Fibroblast of the aortic adventitia (primary cell): ENCODE data around the gene RAP1GAP2. TPM values are rescaled to one million over a fixed set of nuclear protein-coding genes. Genes with fewer than 3 reads are reported as not detected.

ENCODE experiments used
- DNase-seq: peaks from one replicate; pipeline ENCODE4 v3.0.0-alpha.2; 2010; ENCODE audit warnings: low read depth
- H3K4me3 ChIP-seq: 2 replicates; pipeline ENCODE4 v1.5.1; 2011; ENCODE audit warnings: low read depth, mild to moderate bottlenecking, control low read depth, low read length, moderate library complexity
- total RNA-seq: library from RNA; depleted of rRNA; stranded (reverse); fragments of >200 nt; gene quantifications from 2 replicates; pipeline ENCODE4 v1.2.3, GENCODE V29; 2012; ENCODE audit warnings: low replicate concordance
- TF ChIP-seq, protein P1 (sequence below): IDR thresholded peaks from 2 replicates; pipeline ENCODE4 v1.5.1; 2011; ENCODE audit warnings: mild to moderate bottlenecking, low read length, control low read depth, inconsistent platforms; ENCODE audit not compliant: insufficient read depth

The RAP1GAP2 gene
- total RNA-seq, 1 donor: 5.0 TPM

DNA sequence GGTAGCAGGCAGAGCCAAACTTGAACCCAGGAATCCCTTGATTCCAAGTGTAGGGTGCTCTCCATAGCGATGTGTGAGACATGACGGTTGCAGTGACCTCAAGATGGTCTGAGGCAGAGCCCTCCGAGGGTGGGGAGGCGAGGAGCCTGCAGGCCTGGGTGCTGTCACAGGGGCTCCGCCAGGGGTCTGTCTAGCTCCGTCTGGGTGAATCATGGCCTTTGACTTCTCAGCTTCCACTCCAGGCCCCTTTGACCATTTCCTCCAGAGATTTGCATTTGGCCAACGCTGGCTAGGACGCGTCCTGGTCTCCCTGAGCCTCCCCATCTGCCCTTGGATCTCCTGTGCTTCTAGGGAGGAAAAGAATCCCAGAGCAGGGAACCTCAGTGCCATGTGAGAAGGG is 104.6 kb downstream of the RAP1GAP2 start:
- TF ChIP-seq, protein P1, sequence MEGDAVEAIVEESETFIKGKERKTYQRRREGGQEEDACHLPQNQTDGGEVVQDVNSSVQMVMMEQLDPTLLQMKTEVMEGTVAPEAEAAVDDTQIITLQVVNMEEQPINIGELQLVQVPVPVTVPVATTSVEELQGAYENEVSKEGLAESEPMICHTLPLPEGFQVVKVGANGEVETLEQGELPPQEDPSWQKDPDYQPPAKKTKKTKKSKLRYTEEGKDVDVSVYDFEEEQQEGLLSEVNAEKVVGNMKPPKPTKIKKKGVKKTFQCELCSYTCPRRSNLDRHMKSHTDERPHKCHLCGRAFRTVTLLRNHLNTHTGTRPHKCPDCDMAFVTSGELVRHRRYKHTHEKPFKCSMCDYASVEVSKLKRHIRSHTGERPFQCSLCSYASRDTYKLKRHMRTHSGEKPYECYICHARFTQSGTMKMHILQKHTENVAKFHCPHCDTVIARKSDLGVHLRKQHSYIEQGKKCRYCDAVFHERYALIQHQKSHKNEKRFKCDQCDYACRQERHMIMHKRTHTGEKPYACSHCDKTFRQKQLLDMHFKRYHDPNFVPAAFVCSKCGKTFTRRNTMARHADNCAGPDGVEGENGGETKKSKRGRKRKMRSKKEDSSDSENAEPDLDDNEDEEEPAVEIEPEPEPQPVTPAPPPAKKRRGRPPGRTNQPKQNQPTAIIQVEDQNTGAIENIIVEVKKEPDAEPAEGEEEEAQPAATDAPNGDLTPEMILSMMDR: no peak
- DNase-seq: no peak
- H3K4me3 ChIP-seq: no peak overlapping the region

DNA sequence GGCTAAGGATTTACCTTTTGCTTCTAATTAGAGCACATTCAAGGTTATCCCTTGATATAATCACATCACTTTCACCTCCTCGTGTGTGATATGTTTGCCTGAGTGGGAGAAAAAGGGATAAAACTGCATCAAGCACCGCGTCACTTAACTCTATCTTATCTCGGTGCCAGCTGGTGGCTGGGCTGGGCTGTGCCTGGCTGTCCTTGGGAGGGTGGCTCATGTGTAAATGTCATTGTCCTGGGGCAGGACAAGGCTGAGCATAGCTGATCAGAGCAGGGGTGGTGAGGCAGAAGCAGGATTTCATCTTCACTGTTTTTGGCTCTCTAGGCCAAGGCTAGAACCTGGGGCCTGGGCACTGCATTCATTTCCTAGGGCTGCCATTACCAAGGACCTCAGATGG is 105.3 kb downstream of the RAP1GAP2 start:
- no peak for DNase-seq
- H3K4me3 ChIP-seq: no peak overlapping the region
- TF ChIP-seq, protein P1: no peak

DNA sequence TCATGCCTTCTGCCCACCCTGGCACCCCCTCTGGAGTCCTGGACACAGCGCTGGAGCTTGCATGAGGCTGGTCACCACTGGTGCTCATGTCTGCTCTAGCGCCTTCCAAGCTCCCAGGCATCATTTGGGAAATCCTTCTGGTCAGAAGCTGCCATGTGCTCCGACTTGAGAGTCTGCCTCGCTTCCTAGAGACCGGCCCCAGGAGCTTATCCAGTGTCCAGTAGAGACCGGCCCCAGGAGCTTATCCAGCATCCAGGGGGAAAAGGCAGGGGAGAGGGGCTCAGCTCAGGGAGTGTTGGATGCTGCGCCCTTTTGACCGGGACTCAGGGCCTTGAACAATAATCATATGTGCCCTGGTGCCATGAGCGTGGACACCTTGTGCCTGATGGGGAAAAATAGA is 106.3 kb downstream of the RAP1GAP2 start:
- H3K4me3 ChIP-seq: no peak overlapping the region
- no peak for DNase-seq
- TF ChIP-seq, protein P1: no peak

DNA sequence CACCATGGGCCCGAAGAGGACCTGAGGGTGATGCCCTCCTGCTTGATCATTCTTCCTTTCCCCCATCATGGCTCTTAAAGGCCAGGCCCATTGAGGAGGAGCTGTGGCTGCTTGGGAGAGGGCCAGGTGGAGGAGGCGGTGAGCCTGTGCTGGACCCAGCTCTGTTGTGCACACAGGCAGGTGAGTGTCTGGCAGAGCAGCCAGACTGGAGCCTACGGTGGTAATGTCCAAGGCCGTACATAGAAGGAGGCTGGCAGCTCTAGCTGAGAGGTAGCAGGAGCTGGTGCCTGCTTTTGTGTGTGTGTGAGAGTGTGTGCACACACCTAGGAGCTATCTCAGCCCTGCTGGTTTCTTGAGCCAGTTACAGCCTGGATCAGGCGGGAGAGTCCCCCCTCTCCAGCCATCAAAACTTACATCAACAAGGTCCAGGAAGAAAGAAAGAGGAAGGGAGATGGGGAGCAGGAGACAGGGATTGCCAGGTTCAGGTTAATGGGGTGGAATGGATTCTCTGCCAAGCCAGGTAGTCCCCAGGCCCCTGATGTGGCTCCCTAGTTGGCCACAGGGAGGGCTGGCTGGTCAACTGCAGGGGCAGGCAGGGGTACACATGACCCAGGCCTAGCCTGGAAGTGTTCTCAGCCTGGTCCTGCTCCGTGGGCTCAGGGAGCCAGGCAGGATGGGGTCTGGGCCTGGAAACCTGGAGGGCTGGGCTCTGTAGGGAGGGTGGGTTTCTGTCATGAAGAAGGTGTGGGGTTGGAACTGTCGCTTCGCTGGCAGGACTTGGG is 107.1 kb downstream of the RAP1GAP2 start:
- no peak for DNase-seq
- H3K4me3 ChIP-seq: no peak overlapping the region
- TF ChIP-seq, protein P1: no peak

DNA sequence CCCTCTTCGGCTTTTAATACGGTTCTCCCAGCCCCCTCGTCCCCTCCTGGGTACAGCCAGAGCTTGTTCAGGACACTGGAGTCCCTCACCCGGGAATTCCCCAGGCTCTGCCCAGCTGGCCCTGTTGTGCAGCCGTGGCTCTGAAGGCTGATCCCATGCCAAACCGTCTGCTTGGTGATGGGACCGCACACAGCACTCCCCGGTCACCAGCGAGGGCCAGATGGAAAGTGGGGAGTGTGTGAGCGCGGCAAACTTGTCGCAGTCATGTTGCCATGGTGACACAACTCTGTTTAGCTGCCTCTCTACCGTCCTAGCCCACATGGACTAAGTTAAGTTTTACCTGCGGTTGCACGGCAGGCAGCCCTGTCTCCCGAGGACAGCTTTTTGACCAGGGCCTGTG is 107.9 kb downstream of the RAP1GAP2 start:
- TF ChIP-seq, protein P1: no peak
- no peak for DNase-seq
- H3K4me3 ChIP-seq: no peak overlapping the region

DNA sequence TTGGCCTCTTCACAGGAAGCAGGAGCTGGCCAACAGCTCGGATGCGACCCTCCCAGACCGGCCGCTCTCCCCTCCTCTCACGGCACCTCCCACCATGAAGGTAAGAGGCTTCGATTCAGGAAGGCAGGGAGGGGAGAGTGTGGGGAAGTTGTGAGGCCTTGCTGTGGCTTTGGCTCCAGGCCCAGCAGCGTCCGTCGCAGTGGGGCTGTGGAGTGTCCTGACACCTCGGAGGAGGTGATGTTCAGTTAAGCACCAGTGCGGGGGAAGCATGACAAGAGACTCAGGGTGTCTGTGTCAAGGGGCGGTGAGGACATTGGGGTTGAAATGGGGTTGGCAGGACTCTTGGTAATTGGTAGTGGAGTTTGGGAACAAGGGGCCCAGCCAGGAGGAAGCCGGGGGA is 109.0 kb downstream of the RAP1GAP2 start:
- H3K4me3 ChIP-seq: no peak overlapping the region
- TF ChIP-seq, protein P1: no peak
- DNase-seq: no peak
